ENCODE measurements around the gene KCNJ3.

Gene KCNJ3

GRCh38 chr2:154707994-154708575, 9.6 kb downstream of the KCNJ3 start:
- no peak for DNase-seq

GRCh38 chr2:154709215-154709614, 10.7 kb downstream of the KCNJ3 start:
- no peak for DNase-seq

DNA sequence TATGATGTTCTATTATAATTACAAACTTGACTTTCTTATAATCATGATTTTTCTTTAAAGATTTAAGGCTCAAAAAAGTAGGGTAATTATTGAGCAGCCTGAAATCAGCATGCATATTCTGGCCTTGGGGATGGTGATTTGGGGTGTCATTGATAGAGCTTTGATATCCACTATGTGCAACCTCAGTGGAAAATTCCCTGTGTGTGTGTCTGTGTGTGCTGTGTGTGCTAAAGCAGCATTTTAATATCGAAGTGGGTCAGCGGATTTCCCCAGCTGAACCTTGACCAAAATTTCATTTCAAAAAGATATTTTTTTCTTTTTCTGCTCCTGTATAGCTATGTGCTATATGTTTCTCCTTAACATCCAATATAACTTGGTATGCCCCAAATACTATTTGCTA, 11.6 kb downstream of the KCNJ3 start:
- DNase-seq, result no peak

GRCh38 chr2:154710685-154711084, 12.2 kb downstream of the KCNJ3 start:
- no peak for DNase-seq

DNA sequence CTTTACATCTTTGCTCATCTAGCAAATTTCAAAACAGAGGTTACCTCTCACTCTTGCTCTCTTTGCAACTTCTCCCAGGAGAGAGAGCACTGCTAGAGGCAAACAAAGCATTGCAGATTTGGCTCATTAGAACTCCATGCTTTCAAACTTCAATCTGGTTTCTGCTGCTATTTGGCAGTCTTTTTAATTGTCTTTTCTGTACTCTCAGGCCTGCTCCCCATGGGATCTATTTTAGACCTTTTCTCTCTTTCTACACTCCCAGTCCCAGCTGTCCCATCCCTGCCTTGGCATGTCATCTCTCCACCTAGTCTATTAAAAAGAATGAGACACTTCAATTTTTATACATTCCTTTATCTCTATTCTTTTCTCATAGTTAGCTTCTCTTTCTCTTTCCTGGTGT, 15.2 kb downstream of the KCNJ3 start:
- DNase-seq, result no peak

- no peak for DNase-seq
Measured at GRCh38 chr2:154720651-154721050, 22.2 kb downstream of the KCNJ3 start.

- DNase-seq, result no peak
Measured at GRCh38 chr2:154724194-154724797, 25.8 kb downstream of the KCNJ3 start.

GRCh38 chr2:154740361-154740760, 41.9 kb downstream of the KCNJ3 start:
- no peak for DNase-seq

DNA sequence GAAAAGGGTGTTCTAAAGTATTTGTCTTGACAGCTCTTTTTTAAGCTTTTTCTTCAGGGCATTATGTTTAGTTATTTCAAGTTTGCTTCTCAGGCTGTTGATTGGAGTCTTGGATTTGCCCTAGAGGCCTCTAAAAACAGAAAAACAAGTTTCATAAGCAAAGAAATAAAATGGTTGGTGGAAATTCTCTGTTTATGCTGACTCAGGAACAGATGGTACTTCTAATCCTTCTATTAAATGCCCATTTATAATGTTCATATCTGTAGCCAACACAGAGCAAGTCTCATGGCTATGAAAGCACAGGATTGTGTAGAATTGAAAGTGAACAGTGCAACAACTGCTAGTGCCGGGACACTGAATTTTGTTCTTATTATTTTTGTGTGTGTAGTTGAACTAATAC, 60.4 kb downstream of the KCNJ3 start:
- DNase-seq, result no peak

GRCh38 chr2:154762638-154763037, 64.1 kb downstream of the KCNJ3 start:
- no peak for DNase-seq

GRCh38 chr2:154771664-154772284, 73.3 kb downstream of the KCNJ3 start:
- no peak for DNase-seq

DNA sequence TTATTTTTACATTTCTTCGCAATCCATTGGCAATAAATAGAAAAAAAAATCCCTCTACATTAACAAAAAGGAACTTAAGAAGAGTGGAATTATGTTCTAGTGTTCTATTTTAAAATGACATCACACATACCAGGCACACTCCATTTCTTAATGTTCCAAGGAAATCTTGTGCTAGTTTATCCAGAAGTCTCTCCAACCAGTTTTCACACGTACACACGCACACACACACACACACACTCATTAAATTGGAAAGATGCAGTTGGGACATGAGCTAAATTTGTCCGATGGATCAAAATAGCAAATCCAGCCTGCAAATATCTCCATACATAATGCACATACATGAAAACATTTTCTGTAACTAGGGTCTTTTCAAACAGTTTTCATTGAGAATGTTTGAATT, 78.3 kb downstream of the KCNJ3 start:
- DNase-seq, result no peak

- DNase-seq, result no peak
Measured at GRCh38 chr2:154794406-154794805, 95.9 kb downstream of the KCNJ3 start.

DNA sequence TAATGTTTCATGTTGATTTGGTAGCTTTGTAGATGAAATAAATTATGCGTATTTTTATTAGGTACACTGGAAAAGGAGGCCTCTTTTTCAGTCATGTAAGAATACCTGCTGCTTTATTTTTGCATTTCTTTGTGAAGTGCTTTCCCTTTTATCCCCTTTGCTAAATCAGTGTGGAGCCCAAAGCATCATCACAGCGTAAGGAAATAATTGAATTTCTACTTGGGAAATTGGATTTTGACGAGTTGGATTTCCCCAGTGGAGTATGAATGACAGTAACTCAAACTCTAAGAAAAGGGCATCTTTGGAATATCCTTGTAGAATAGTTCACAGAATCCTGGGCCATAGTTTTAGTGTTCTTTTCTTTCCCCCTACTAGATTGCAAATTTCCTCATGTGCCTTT, 97.2 kb downstream of the KCNJ3 start:
- no peak for DNase-seq

DNA sequence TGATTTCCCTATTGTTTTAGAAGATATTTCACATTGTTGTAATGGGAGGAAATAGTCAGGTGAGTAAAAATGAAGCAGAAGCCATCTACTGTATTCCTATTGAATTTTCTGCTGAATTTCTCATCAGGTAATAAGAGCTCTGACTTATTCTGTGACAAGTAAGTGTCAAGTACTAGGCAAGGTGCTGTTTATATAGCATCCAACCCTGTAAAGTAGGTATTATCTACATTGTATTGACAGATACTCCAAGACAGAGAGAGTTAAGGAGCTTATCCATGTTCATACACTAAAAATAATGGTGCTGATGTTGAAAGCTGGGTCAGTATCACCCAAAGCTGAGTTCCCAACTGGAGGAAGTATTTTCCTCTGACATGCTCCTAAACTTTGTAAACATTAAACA, 106.0 kb downstream of the KCNJ3 start:
- DNase-seq, result no peak

GRCh38 chr2:154813636-154814035, 115.1 kb downstream of the KCNJ3 start:
- no peak for DNase-seq

DNA sequence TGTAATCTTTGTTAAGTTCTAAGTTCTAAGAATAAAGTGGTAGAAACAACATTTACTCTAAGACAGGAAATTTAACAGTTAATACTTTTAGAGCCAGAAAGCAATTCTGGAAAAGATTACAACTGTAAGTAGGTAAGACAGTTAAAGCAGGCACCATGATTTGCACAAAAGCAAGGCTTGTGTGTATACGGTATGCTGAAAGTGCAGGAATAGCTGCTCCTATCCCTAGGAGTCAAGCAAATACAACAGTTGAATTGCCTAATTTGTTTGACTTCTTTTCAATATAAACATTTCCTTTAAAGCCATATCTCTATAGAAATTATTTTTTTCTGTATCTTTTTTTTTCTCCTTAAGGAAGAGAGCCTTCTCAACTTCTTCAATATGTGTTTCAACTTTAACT, 116.4 kb downstream of the KCNJ3 start:
- DNase-seq, result no peak

GRCh38 chr2:154825358-154825757, 126.9 kb downstream of the KCNJ3 start:
- no peak for DNase-seq

GRCh38 chr2:154826827-154827226, 128.3 kb downstream of the KCNJ3 start:
- DNase-seq, result no peak

- no peak for DNase-seq
Measured at GRCh38 chr2:154827286-154827685, 128.8 kb downstream of the KCNJ3 start.

DNA sequence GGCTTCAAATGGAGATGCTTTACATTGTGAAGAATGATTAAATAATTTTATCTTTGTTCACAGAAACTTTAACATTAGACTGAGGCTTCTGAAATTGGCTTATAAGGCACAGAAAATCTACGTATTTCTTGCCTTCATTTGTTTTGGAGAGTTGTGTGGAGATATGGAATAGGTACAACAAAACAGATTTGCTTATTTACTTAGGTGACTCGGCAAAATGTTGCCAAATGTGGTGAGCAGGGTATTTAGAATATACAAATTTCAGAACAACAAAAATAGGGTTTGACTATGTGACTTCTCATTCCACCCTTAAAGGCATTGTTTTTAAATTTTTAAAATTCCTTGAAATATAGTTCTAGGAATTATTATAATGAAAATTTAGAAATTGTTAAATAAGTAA, 134.2 kb downstream of the KCNJ3 start:
- DNase-seq, result no peak

- DNase-seq, result no peak
Measured at GRCh38 chr2:154836632-154837031, 138.1 kb downstream of the KCNJ3 start.

DNA sequence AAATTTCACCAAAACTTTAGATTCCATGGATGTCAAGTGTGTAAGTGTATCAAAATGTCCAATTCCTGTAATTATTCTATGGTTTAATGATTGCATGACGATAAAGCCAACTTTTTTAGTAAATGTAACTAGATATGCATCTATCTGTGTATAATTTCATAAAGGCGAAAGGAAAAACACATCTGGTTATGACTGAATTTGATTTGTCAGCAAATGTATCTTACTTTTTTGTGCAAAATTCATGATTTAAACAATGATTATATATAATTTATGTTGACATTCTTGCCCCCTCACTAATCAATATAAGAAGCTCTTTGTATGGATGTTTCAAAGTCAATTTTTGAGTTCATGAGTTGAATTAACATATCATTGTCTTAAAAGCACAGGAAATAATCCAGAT, 138.5 kb downstream of the KCNJ3 start:
- no peak for DNase-seq

GRCh38 chr2:154844513-154844912, 146.0 kb downstream of the KCNJ3 start:
- no peak for DNase-seq

DNA sequence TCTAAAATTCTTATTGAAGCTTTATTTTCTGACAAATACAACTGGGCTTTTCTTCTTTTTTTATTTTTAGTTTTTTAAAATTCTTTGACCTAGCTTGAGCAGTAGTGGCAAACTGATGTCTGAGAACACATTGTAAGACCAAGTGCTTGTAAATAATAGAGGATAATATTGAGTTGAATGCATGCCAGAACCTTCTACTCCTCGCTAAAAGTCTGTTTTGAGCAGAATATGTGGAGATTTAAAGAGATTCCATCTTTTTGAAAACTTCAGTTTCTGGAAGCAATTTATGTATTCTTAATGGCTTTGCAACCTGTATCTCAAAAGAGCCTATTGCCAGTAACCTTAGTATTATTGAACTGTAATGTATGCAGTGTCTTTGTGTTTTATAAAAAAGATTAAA, 148.3 kb downstream of the KCNJ3 start:
- DNase-seq, result no peak

Data from suppressor macrophage (primary cell).